Chondrocyte (in vitro differentiated cells): ENCODE measurements around the gene EHD3. TPM values are rescaled to one million over a fixed set of nuclear protein-coding genes. Genes with fewer than 3 reads are reported as not detected.

ENCODE experiments used
- DNase-seq: peaks from one replicate; pipeline ENCODE4 v3.0.0; 2021; ENCODE audit warnings: mixed read lengths, low spot score
- H3K27ac Mint-ChIP-seq: one replicate; pipeline ENCODE4 v1.8.0; 2021; ENCODE audit warnings: mild to moderate bottlenecking, moderate library complexity, mixed read lengths; ENCODE audit not compliant: unreplicated experiment
- H3K27me3 Mint-ChIP-seq: 2 replicates; pipeline ENCODE4 v1.8.0; 2021; ENCODE audit warnings: low read depth, mixed read lengths
- H3K36me3 Mint-ChIP-seq: 2 replicates; pipeline ENCODE4 v1.8.0; 2021; ENCODE audit warnings: low read depth, mixed read lengths
- H3K4me1 Mint-ChIP-seq: 2 replicates; pipeline ENCODE4 v1.8.0; 2021; ENCODE audit warnings: low read depth, mild to moderate bottlenecking, mixed read lengths
- H3K4me3 Mint-ChIP-seq: one replicate; pipeline ENCODE4 v1.8.0; 2021; ENCODE audit warnings: mild to moderate bottlenecking, moderate library complexity, mixed read lengths; ENCODE audit not compliant: unreplicated experiment
- H3K9me3 Mint-ChIP-seq: 2 replicates; pipeline ENCODE4 v1.8.0; 2021; ENCODE audit warnings: low read depth, mixed read lengths
- total RNA-seq: library from RNA; stranded (reverse); gene quantifications from 3 replicates; pipeline ENCODE4 v1.2.1, GENCODE V29; 2021
- TF ChIP-seq, protein P1 (sequence below): fragments of 200-600 bp; sonication (generic); IDR thresholded peaks from 2 replicates; pipeline ENCODE4 v1.5.0; 2021; ENCODE audit warnings: antibody characterized with exemption, mild to moderate bottlenecking, moderate library complexity

EHD3 gene
- total RNA-seq, 1 donor from 2014 or later, result 24.0 TPM

DNA sequence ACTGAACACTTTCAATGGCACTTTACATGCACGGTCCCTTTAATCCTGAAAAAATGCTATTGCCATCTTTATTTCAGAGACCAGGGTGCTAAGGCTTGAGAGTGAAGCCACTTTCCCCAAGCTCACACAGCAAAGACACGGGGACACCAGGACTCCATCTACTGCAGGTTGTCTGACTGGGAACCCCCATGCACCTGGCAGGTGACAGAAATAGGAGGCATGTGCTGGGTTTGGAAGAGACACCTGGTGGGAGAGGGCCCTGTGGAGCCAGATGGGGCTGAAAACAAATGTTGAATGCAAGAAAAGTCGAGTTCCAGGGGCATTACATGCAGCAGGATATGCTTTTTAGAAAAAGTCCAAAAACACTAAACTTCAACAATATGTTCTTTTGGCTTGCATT lies 5.2 kb upstream of the EHD3 start:
- no peak for DNase-seq
- H3K9me3 Mint-ChIP-seq, result no peaks in the 10 kb centered on the region
- no peak overlapping the region for H3K27ac Mint-ChIP-seq
- no peaks in the 10 kb centered on the region for H3K36me3 Mint-ChIP-seq
- TF ChIP-seq, protein P1, sequence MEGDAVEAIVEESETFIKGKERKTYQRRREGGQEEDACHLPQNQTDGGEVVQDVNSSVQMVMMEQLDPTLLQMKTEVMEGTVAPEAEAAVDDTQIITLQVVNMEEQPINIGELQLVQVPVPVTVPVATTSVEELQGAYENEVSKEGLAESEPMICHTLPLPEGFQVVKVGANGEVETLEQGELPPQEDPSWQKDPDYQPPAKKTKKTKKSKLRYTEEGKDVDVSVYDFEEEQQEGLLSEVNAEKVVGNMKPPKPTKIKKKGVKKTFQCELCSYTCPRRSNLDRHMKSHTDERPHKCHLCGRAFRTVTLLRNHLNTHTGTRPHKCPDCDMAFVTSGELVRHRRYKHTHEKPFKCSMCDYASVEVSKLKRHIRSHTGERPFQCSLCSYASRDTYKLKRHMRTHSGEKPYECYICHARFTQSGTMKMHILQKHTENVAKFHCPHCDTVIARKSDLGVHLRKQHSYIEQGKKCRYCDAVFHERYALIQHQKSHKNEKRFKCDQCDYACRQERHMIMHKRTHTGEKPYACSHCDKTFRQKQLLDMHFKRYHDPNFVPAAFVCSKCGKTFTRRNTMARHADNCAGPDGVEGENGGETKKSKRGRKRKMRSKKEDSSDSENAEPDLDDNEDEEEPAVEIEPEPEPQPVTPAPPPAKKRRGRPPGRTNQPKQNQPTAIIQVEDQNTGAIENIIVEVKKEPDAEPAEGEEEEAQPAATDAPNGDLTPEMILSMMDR, result no peak
- peaks cover 50% of the 10 kb centered on the region for H3K27me3 Mint-ChIP-seq
- peaks cover 7% of the 10 kb centered on the region for H3K4me1 Mint-ChIP-seq
- H3K4me3 Mint-ChIP-seq, result no peak overlapping the region

DNA sequence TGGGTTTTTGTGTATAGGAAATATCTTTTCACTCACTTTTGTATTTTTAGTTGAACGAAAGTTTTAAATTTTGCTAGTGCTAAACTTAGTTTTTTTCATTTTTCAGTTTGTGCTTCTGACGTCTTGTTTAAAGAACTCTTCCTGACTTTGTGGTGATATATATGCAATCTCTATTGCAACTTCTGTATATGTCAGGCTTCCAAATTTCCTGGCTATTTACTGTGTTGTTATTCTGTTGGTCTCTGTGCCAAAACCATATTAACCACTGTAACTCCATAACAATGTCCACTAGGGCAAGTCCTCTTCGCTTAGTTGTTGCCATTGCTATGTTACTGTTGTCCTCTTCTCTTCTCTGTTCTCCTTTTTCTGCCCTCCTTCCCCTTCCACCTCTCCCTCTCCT lies 3.2 kb upstream of the EHD3 start:
- Mint-ChIP-seq H3K9me3 (no peaks in the 10 kb centered on the region), H3K27ac (no peak overlapping the region), H3K36me3 (no peaks in the 10 kb centered on the region), H3K4me1 (peaks cover 19% of the 10 kb centered on the region), H3K27me3 (peaks cover 39% of the 10 kb centered on the region), H3K4me3 (no peak overlapping the region)
- TF ChIP-seq, protein P1, result no peak
- DNase-seq, result no peak

DNA sequence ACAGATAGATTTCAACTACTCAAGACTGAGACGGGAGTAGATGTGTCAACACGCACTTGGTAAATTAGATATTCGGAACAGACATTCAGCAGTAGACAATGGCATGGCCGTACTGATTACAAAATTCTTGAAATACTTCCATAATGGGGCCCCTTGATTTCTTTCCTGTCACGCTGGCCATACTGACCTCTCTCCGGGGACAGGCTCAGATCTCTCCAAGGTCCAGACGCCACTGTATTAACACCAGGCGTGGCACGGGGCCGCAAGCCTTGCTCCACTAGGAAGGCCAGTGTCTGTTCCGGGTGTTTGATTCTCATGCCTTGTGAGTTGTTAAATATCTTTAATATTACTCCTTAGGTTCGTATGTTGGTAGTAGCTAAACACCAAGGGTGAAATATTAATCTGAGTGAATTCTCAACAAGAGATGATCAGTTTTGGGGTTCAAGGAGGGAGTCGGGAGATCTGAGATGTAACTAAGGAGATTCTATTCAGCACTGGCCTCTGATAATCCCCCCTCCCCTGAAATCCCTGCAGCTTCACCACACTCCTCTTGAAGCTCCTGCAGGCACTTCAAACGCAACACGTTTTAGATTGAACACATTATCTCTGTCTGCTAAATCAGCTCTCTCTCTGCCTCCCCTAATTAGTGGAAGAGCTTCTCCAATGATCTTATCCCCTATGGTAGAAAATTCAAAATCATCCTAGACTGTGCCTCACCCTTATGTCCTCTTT lies 2.2 kb upstream of the EHD3 start:
- H3K27me3 Mint-ChIP-seq, result peaks cover 31% of the 10 kb centered on the region
- no peak overlapping the region for H3K4me3 Mint-ChIP-seq
- H3K36me3 Mint-ChIP-seq, result no peaks in the 10 kb centered on the region
- no peak for DNase-seq
- TF ChIP-seq, protein P1, result no peak
- H3K27ac Mint-ChIP-seq, result no peak overlapping the region
- H3K9me3 Mint-ChIP-seq, result no peaks in the 10 kb centered on the region
- peaks cover 27% of the 10 kb centered on the region for H3K4me1 Mint-ChIP-seq

DNA sequence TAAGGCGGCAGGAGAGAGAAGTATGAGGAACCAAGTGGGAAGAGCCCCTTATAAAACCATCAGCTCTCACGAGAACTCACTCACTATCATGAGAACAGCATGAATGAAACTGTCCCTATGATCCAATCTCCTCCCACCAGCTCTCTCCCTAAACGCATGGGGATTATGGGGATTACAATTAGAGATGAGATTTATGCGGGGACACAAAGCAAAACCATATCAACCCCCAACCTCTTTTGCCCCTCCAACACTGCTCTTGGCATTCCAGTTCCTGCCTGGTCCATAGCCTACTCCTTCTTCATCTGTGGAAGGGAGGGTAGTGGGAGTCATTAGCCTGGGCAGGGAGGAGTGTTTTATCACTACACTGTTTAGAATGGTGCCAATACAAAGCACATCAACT lies 1.4 kb upstream of the EHD3 start:
- DNase-seq, result no peak
- H3K4me3 Mint-ChIP-seq, result no peak overlapping the region
- H3K27ac Mint-ChIP-seq, result no peak overlapping the region
- H3K9me3 Mint-ChIP-seq, result no peaks in the 10 kb centered on the region
- no peaks in the 10 kb centered on the region for H3K36me3 Mint-ChIP-seq
- peaks cover 23% of the 10 kb centered on the region for H3K27me3 Mint-ChIP-seq
- H3K4me1 Mint-ChIP-seq, result peaks cover 29% of the 10 kb centered on the region
- TF ChIP-seq, protein P1, result no peak

DNA sequence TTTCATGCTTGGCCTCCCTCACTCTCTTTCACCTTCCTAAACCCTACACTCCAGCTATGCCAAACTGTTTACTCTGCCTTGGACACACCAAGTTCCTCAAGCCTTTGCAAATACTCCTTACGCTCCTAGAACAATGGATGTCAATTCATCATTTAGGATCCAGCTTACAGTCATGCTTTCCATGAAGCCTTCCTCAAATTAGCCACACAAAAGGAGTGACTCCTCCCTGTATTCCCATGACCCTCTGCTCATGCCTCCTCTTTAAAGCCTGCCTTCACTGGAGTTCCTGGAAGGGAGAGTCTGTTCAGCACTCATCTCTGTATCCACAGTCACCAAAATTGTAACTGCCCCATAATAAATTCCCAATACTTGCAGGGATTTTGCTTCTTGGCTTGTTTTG lies 721 bp upstream of the EHD3 start:
- peaks cover 21% of the 10 kb centered on the region for H3K27me3 Mint-ChIP-seq
- no peak overlapping the region for H3K27ac Mint-ChIP-seq
- no peaks in the 10 kb centered on the region for H3K9me3 Mint-ChIP-seq
- TF ChIP-seq, protein P1, result no peak
- H3K4me3 Mint-ChIP-seq, result peak overlapping the region; percentile 78
- peaks cover 32% of the 10 kb centered on the region for H3K4me1 Mint-ChIP-seq
- no peak for DNase-seq
- H3K36me3 Mint-ChIP-seq, result no peaks in the 10 kb centered on the region
